ENCODE results near the gene TBX15.

The TBX15 gene

DNA sequence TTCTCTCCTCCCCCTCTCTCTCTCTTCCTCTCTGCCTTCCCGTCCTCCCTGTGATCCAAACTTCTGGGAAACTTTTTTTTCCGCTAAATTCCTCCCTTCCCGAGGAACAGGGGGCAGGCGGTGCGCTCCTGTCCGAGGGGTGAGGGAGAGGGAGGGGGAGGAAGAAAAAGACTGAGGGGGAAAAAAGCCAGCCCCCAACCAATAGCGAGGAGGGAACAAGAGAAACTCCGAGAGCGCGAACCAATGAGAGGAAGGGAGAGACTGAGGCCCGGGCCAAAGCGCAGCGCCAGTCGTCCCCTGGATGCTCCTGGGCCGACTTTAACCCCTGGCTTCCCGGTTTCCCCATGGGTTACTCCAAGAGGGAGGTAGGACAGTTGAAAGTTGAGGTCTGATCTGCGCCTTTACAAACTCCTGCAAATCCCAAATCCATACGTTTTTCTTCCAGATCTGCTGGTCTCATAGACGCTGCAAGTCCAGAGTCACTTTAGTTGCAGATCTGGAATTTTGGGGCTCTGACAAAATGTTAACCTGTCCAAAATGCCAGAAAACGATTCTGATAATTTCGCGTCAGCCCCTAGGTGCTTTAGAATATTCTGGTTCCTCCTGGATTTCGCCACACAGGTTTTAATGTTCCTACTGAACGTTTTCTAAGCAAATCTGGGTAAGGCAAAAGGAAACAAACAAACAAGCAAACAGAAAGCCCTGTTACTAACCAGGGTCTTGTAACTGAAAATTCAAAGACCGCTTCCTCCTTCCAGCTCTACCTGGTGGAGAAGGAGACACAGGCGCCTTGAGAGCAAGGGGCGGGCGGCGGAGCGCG lies at the start of gene TBX15:
TBX15 (minus strand) TSS at position 158 of the 820 bp plus-strand sequence. CDS start 548 bp downstream, outside the sequence.
- DNase-seq = no peak

DNA sequence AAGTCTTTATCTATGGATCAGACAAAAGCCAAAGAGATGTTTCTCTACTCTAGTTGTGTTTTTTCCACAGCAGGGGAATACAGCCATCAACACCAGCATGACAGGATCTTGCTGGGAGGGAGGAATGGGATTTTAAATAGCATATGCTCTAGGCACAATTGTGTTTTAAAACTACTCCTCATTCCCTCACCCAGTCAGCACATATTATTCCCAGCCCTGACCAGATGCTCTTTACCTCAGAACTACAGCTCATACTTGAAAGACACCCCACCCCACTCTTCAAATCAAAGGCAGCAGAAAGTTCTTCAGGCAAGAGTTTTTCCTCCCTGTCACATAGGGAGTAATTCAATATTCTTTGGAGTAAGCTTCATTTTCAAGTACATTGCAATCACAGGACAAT lies 46.2 kb upstream of the TBX15 start:
- DNase-seq = no peak

GRCh38 chr1:119032986-119033385 lies 44.8 kb upstream of the TBX15 start:
- no peak for DNase-seq

DNA sequence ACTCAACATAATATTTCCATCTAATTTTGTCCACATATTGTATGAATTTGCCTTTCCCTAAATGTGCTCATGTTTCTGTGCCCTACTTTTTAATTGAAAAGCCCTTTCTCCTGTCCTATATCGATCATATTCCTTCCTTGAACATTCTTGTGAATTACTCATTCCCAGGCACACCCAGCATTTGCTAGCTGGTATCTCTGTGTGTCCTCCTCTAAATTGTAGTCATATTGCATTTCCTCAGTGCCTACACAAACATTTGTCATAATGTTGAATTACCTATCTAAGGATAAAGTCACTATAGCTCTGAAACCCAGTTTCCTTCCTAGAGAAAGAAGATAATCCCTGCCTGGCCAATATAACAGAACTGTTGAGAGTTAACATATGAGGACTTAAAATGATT lies 39.6 kb upstream of the TBX15 start:
- peak; percentile 73 for DNase-seq

DNA sequence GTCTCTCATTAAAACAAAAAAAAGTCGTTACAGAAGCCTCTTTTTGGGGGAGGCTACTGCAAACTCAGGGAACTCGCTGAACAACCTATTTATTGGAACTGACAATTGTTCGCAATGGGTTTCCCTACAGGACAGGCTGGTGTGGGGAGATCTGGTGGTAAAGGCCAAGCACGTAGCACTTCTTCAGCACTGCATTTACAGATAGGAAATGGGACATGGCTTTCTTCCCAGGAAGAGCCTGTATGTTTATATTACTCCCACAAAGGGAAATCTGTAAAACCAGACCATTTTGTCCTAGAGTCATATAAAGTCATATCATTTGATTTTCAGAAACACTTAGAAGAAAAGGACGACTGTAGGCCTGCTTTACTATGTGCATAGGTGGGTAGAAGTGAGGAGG lies 38.8 kb upstream of the TBX15 start:
- DNase-seq = no peak

- DNase-seq = no peak
Measured at GRCh38 chr1:119015547-119015946, 27.4 kb upstream of the TBX15 start.

DNA sequence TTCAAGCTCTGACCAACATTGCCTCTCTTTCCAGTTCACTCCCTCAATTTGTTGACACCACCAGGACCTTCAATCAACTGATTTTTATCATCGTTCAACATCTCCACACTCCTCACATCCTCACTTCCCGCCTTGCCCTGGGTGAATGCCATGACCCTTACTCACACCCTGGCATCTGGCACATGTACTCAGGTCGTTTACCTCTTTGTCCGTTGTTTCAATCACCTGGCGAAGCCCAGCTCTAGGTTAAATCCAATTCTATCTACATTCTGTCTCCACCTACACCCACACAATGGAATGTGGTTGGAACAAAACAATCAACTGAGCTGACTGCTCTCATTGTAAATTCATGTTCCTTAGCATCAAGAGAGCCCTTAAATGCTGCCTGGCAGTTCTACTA lies 24.2 kb upstream of the TBX15 start:
- no peak for DNase-seq

DNA sequence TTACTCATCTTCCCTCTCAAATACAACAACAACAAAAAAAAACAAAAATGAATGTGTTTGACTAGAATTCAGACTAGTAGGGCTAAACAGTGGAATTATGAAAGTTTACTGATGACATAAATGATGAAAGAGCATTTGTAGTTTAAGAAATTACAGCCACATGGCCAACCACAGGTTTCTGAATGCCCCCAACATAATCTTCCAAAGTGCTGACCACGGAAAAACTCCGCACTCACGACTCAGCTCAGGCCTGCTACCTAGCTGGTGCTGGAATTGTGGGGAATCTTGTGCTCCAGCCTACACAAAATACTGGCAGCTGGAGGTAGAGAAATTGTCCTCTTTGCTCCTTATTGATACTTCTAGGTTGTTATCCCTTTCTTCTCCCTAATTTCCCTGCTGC lies 23.6 kb upstream of the TBX15 start:
- no peak for DNase-seq

DNA sequence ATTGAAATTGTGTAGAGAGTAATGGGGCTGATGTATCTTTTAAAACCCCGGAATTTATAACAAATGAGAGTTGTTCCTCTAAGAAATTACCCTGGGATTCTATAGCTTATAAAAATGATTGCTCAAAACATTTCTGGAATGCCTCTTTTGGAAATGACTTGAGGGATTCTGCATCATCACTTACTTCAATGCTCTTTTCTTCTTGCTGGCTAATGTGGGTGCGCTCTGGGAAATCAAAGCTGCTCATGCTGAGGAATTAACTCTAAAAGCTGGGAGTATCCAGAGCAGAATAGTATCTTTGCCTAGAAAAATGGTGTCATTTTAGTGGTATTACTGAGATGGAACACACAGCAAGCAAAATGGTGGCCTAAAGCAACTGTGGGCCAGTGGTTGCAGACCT lies 23.0 kb upstream of the TBX15 start:
- no peak for DNase-seq

GRCh38 chr1:119010201-119010600 lies 22.1 kb upstream of the TBX15 start:
- DNase-seq = peak; percentile 44

DNA sequence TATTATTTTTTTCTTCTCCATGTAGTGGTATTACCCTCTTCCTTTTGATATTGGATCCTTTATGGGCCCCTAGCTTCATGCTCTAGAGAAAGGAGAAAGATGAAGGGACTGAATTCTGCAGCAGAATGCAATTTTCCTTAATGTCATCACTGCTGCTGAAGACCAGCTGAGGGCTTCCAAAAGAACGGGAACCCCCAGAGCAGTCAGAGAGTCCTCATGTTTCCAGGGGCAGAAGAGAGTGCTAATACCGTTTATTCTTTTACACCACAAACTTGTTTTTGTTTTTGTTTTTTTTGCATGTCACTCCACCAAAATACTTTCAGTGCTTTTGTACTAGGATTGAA lies 21.1 kb upstream of the TBX15 start:
- no peak for DNase-seq

- DNase-seq = peak; percentile 70
Measured at GRCh38 chr1:119008483-119009311, 20.6 kb upstream of the TBX15 start.

DNA sequence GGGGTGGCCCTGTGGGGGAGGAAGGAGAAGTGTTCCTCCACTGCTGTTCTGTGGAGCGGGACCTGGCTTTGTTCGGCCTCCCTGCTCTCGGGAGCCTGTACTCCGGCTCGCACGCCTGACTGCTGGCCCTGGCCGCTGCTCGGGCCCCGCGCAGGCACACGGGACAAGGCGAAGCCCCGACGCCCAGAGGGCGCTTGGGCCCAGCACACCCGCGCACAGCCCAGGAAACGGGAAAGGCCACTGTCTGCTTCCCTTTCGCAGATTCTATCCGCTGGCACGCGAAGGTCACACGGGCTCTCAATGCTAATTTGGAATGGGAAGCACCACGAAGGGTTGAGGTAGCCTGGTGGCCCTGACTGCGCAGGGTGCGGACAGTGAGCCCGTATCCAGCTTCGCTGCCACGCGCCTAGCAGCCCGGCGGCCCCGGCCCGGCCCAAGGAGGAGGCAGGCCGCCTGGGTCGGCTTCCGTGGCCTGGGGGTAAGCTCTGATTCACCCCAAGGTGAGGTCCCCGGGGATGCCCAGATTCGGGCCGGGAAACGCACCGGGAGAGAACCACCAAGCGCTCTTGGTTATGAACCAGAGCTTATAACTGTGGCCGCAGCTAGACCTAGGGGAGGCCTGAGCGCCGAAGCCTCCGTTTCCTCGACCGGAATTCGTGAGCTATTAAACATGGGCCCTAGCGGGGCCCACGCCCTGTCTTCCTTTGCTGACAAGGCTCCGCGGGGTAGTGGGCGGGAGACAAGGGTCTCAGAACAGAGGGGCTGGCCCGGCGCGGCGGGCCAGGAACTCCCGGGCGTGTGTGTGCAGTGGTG lies 19.7 kb upstream of the TBX15 start:
- DNase-seq = no peak

GRCh38 chr1:119007339-119007669 lies 19.2 kb upstream of the TBX15 start:
- DNase-seq = no peak

DNA sequence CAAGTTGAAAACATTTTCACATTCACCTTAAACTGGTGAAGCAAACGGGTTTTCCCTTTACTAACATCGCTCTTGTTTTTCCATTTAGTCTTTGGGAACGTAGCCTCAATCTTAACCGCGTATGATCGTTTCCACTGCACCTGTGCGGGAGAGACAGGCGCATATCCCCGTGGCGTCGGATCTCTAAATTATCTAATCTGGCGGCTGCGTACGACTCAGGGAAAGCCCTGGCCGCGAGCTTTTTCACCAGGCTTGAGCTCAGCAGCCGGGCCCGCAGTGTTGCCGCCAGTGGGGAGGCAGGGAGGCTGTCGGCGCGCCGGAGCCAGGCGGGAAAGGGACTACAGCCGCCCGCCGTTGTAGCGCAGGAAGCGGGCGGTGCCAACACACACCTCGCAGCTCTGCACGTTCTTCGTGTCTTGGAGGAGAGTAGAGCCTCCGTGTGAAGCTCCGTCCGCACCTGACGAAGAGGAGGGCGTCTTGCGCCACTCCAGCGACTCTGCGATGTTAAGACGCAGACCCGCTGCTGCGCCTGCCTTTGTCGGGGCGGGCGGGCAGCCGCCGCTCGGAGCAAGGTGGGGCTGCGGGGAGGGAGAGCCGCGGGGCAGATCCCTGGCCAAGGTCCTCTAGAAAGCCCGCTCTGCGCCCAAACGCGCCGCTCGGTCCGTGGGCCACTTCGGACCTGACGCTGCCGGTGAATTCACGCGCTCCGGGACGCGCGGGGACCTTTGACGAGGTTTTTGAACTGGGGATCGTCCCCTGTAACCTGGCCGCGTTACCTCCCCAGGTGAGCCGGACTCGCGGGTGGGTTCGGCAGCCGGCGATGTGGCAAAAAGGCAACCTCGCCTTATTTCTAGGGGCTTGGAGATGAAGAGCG lies 18.5 kb upstream of the TBX15 start:
- peak; percentile 21 for DNase-seq

DNA sequence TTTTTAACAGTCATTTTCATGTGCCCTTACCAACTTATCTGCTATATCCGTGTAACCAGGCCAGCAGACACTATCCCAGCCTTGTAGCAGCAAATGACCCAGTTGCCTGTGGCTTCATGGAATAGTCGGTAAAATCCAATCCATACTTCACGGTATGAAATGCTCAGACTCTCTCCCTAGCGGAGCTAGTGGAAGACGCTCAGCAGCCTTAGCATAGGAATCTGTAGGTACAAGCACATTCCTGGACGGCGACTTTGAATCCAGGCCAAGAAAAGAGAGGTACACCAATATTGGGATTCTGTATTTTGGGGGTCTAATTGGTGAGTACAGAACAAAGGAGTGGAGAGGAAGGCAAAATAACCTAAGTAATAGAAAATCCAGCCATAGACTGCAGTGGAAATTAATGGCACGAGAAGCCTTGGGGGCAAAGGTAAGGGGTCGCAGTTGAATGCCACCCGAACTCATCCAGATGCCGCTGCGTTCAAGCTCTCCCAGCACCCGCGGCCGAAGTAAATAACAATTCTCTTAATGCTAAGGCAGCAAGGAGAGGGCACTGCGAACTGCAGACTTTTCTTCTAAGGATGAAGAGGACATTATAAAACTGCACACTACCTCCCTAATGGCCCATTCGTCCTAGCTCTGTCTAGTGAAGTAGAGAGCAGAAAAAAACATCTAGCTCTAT lies 17.7 kb upstream of the TBX15 start:
- DNase-seq = no peak

GRCh38 chr1:119004781-119005180 lies 16.6 kb upstream of the TBX15 start:
- no peak for DNase-seq

DNA sequence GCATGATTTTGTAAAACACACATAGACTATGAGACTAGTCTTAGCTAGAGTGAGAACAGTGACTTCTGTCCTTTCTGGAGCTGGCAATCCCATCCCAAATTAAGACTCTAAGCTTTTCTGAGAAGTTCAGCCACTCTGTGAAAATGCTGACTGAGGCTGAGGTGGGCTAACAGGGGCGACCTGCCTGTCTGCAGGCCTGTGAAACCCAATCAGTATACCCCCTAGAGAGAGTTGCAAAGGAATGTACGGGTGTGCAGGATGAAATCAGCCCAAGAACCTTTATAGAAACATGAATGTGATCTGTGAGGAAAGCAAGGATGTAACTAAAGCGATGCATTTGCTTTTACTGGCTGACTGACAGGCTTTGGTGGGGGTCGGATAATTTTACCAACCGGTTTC lies 16.0 kb upstream of the TBX15 start:
- DNase-seq = no peak

DNA sequence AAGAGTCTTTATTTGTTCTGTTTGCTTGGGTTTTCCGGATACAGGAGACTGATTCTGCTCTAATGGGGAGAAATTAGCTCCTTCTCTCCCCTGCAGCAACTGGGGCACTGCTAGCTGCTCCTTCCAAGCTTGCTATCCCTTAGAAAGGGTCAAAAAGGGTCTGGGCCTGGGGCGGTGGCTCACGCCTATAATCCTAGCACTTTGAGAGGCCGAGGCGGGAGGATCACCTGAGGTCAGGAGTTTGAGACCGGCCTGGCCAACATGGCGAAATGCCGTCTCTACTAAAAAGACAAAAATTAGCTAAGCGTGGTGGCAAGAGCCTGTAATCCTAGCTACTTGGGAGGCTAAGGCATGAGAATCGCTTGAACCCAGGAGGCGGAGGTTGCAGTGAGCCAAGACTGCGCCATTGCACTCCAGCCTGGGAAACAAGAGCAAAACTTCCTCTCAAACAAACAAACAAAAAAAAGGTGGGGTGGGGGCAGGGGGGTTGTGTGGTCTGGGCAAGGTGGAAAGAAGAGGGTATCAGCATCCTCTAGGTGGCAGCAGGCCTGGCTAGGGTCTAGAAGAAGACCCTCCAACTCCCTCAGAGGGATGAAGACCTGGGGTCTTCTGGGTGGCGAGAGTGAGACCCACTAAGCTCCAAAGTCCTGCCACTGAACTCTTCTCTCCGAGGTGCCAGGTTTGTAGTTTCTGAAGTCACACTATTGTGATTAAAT lies 15.4 kb upstream of the TBX15 start:
- no peak for DNase-seq

- no peak for DNase-seq
Measured at GRCh38 chr1:119002028-119002686, 14.0 kb upstream of the TBX15 start.
